Liver (tissue), 9 donors: ENCODE results near the gene SLC49A3. TPM values are rescaled to one million over a fixed set of nuclear protein-coding genes. Genes with fewer than 3 reads are reported as not detected.

Experiments
- DNase-seq: peaks from one replicate; pipeline ENCODE4 v3.0.0-alpha.2; 2017; ENCODE audit warnings: low spot score
- H3K27ac ChIP-seq, 2 donors: one replicate each; pipeline ENCODE4 v1.7.0; 2013; ENCODE audit warnings: inconsistent platforms in 2 of 2, low read length in 2 of 2, control low read depth in 1 of 2, low read depth in 1 of 2, mild to moderate bottlenecking in 1 of 2
- H3K27me3 ChIP-seq, 4 donors: one replicate each; pipeline versions ENCODE4 v1.6.1 to v1.7.0; 2013; ENCODE audit warnings: low read length in 3 of 4, inconsistent platforms in 1 of 4, mild to moderate bottlenecking in 1 of 4, moderate library complexity in 1 of 4; ENCODE audit not compliant: control insufficient read depth in 4 of 4, insufficient read depth in 4 of 4
- H3K36me3 ChIP-seq, 4 donors: one replicate each; pipeline versions ENCODE4 v1.6.1 to v1.7.0; 2013; ENCODE audit warnings: low read length in 3 of 4, mild to moderate bottlenecking in 3 of 4, low read depth in 1 of 4, moderate library complexity in 1 of 4; ENCODE audit not compliant: control insufficient read depth in 4 of 4, insufficient read depth in 3 of 4
- H3K4me1 ChIP-seq, 4 donors: one replicate each; pipeline versions ENCODE4 v1.6.1 to v1.7.0; 2013; ENCODE audit warnings: low read length in 3 of 4, mild to moderate bottlenecking in 3 of 4, moderate library complexity in 1 of 4; ENCODE audit not compliant: control insufficient read depth in 4 of 4, insufficient read depth in 4 of 4
- H3K4me3 ChIP-seq, 3 donors: one replicate each; pipeline versions ENCODE4 v1.6.1 to v1.7.0; 2013; ENCODE audit warnings: low read length in 3 of 3, control low read depth in 1 of 3, low read depth in 1 of 3, mild to moderate bottlenecking in 1 of 3
- H3K9ac ChIP-seq, 2 donors: one replicate each; pipeline ENCODE4 v1.7.0; 2013; ENCODE audit warnings: low read length in 2 of 2, mild to moderate bottlenecking in 2 of 2, moderate library complexity in 2 of 2, control low read depth in 1 of 2, low read depth in 1 of 2
- H3K9me3 ChIP-seq, 4 donors: one replicate each; pipeline versions ENCODE4 v1.6.1 to v1.7.0; 2013; ENCODE audit warnings: low read length in 3 of 4; ENCODE audit not compliant: control insufficient read depth in 4 of 4
- CTCF ChIP-seq: fragments of 150-350 bp; IDR thresholded peaks from 2 replicates; pipeline ENCODE4 v1.5.1; 2017; ENCODE audit warnings: improper control_type of control experiment, low read depth, low read length; ENCODE audit not compliant: missing input control
- EGR1 ChIP-seq, 2 donors: IDR thresholded peaks; 2 replicates each; pipeline ENCODE4 v1.6.1; 2016 to 2018; ENCODE audit warnings: antibody characterized with exemption in 2 of 2, low read depth in 2 of 2
- FOXA1 ChIP-seq: IDR thresholded peaks from 2 replicates; pipeline ENCODE4 v1.6.1; 2016; ENCODE audit warnings: antibody characterized with exemption
- FOXA2 ChIP-seq: IDR thresholded peaks from 2 replicates; pipeline ENCODE4 v1.6.1; 2016; ENCODE audit warnings: antibody characterized with exemption
- GABPA ChIP-seq, 2 donors: IDR thresholded peaks in 1 of 2; conservative IDR thresholded peaks in 1 of 2; 2 replicates each; pipeline ENCODE4 v1.6.1; 2016; ENCODE audit warnings: antibody characterized with exemption in 2 of 2, mild to moderate bottlenecking in 1 of 2, moderate library complexity in 1 of 2
- HNF4A ChIP-seq, 2 donors: conservative IDR thresholded peaks; 2 replicates each; pipeline ENCODE4 v1.6.1; 2016; ENCODE audit warnings: antibody characterized with exemption in 2 of 2, mild to moderate bottlenecking in 2 of 2
- HNF4G ChIP-seq: IDR thresholded peaks from 2 replicates; pipeline ENCODE4 v1.6.1; 2016; ENCODE audit warnings: antibody characterized with exemption
- JUND ChIP-seq, 2 donors: IDR thresholded peaks; 2 replicates each; pipeline ENCODE4 v1.6.1; 2016; ENCODE audit warnings: antibody characterized with exemption in 2 of 2
- NR2F2 ChIP-seq: IDR thresholded peaks from 2 replicates; pipeline ENCODE4 v1.6.1; 2016; ENCODE audit warnings: antibody characterized with exemption
- RAD21 ChIP-seq, 2 donors: IDR thresholded peaks; 2 replicates each; pipeline ENCODE4 v1.6.1; 2016; ENCODE audit warnings: antibody characterized with exemption in 2 of 2, mild to moderate bottlenecking in 2 of 2
- REST ChIP-seq: IDR thresholded peaks from 2 replicates; pipeline ENCODE4 v1.6.1; 2016; ENCODE audit warnings: antibody characterized with exemption, mild to moderate bottlenecking
- RXRA ChIP-seq, 2 donors: IDR thresholded peaks; 2 replicates each; pipeline ENCODE4 v1.6.1; 2017 to 2018; ENCODE audit warnings: antibody characterized with exemption in 2 of 2, mild to moderate bottlenecking in 1 of 2
- SP1 ChIP-seq: IDR thresholded peaks from 2 replicates; pipeline ENCODE4 v1.6.1; 2018; ENCODE audit warnings: antibody characterized with exemption, mild to moderate bottlenecking
- TAF1 ChIP-seq: conservative IDR thresholded peaks from 2 replicates; pipeline ENCODE4 v1.6.1; 2016; ENCODE audit warnings: antibody characterized with exemption, mild to moderate bottlenecking
- YY1 ChIP-seq: IDR thresholded peaks from 2 replicates; pipeline ENCODE4 v1.6.1; 2016; ENCODE audit warnings: antibody characterized with exemption, mild to moderate bottlenecking
- ZBTB33 ChIP-seq: IDR thresholded peaks from 2 replicates; pipeline ENCODE4 v1.6.1; 2016; ENCODE audit warnings: antibody characterized with exemption
- WGBS: extraction: QIAGEN DNeasy Blood & Tissue Kit; methylation state at CpG from one replicate; pipeline ENCODE4 v1.1.7; 2013; 5-methylcytosine and 5-hydroxymethylcytosine counted together
- polyA plus RNA-seq, 2 donors: library from polyadenylated mRNA; stranded (reverse) in 1 of 2; unstranded in 1 of 2; fragments of 200-250 nt in 1 of 2; fragments of >200 nt in 1 of 2; fragmentation: Nextera tagmentation in 1 of 2; extraction: Ambion mirVana in 1 of 2; gene quantifications; one replicate each; pipeline versions ENCODE4 v1.2.1 to v1.2.3, GENCODE V29; 2013 to 2015
- total RNA-seq, 2 donors: library from RNA; depleted of rRNA; stranded (reverse); fragments of >200 nt; gene quantifications; one replicate each; pipeline ENCODE4 v1.2.3, GENCODE V29; 2014
- TF ChIP-seq, protein P1 (sequence below): IDR thresholded peaks from 2 replicates; pipeline ENCODE4 v1.6.1; 2016; ENCODE audit warnings: antibody characterized with exemption
- TF ChIP-seq, protein P2 (sequence below): IDR thresholded peaks from 2 replicates; pipeline ENCODE4 v1.6.1; 2016; ENCODE audit warnings: antibody characterized with exemption
- donor health status: healthy.
- donor health status: healthy.
- donor health status: healthy.
- donor health status: healthy.
- donor health status: healthy.

SLC49A3 gene
- total and polyA plus RNA-seq, 4 donors: 0.40 to 3.6 (median 2.0) TPM

DNA sequence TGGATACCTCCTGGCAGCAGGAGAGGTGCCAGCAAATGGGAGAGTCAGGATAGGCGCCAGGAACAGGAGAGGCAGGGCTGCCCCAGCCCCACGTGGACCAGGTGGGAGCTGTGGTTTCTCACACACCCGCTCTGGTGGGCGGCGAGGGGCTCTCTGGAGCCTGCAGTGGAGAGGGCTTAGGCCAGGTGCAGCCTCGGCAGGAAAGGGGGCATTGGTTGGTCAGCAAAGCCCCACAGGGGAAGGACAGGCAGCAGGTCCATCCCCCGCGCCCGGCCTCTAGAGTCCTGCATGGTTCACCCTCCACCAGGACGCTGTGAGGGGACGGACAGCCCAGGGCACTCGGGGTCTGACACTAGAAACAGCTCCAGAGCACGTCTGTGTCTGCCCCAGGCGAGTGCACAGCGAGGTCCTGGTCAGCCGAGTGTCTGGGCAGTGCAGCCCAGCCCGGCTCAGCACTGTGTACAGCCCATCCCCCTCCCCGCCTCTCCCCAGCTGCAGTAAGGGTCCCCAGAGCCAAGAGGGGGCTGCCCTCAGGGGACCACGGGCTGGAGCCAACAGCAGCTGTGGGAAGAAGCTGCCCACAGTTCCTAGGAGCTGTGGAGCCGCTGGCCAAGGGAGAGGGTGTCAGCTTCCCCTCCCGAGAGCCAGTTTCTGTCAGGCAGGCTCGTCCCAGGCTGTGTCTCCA is 23.1 kb downstream of the SLC49A3 start:
- peaks cover 0 to 6% (median 0%) of the 10 kb centered on the region in 4 donors for H3K36me3 ChIP-seq
- no peaks in the 10 kb centered on the region for H3K9me3 ChIP-seq
- 67% methylated on average over 22 of the region's 22 CpGs for WGBS
- no peaks in the 10 kb centered on the region for H3K27me3 ChIP-seq
- no peak overlapping the region for H3K27ac ChIP-seq
- TF ChIP-seq, protein P1, sequence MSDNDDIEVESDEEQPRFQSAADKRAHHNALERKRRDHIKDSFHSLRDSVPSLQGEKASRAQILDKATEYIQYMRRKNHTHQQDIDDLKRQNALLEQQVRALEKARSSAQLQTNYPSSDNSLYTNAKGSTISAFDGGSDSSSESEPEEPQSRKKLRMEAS: no peak
- no peak for TF ChIP-seq GABPA (IDR thresholded peaks at IDR 0.05 in 1 of 2, conservative IDR thresholded peaks at IDR 0.05 in 1 of 2)
- TF ChIP-seq FOXA2: no peak
- TF ChIP-seq RXRA (IDR thresholded peaks at IDR 0.05): no peak
- no peak for TF ChIP-seq JUND (IDR thresholded peaks at IDR 0.05)
- no peak for TF ChIP-seq EGR1 (IDR thresholded peaks at IDR 0.05; ENCODE audit: low read depth in 2 of 2)
- no peak for TF ChIP-seq FOXA1
- TF ChIP-seq RAD21 (IDR thresholded peaks at IDR 0.05): no peak
- TF ChIP-seq SP1: no peak
- TF ChIP-seq NR2F2: no peak
- no peak for TF ChIP-seq TAF1
- TF ChIP-seq YY1: no peak
- TF ChIP-seq HNF4A (conservative IDR thresholded peaks at IDR 0.05): no peak
- no peak for TF ChIP-seq HNF4G
- no peak for TF ChIP-seq REST
- TF ChIP-seq, protein P2, sequence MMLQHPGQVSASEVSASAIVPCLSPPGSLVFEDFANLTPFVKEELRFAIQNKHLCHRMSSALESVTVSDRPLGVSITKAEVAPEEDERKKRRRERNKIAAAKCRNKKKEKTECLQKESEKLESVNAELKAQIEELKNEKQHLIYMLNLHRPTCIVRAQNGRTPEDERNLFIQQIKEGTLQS: no peak
- no peak for TF ChIP-seq ZBTB33
- no peak for TF ChIP-seq CTCF
- H3K4me1 ChIP-seq: no peaks in the 10 kb centered on the region
- H3K4me3 ChIP-seq: no peak overlapping the region
- no peak overlapping the region for H3K9ac ChIP-seq
- DNase-seq: no peak
